Epithelial cell of proximal tubule (primary cell): ENCODE results near the gene CNTFR. TPM values are rescaled to one million over a fixed set of nuclear protein-coding genes. Genes with fewer than 3 reads are reported as not detected.

Source experiments
- DNase-seq: peaks from one replicate; pipeline ENCODE4 v3.0.0-alpha.2; 2011; ENCODE audit warnings: low read depth
- H3K4me3 ChIP-seq: 2 replicates; pipeline ENCODE4 v1.5.1; 2011; ENCODE audit warnings: low read depth, mild to moderate bottlenecking, low read length
- CTCF ChIP-seq: conservative IDR thresholded peaks from 2 replicates; pipeline ENCODE4 v1.5.1; 2012; ENCODE audit warnings: low read depth, mild to moderate bottlenecking, low read length
- total RNA-seq: library from RNA; depleted of rRNA; stranded (reverse); fragments of >200 nt; gene quantifications from 2 replicates; pipeline ENCODE4 v1.2.3, GENCODE V29; 2015

Gene CNTFR
- total RNA-seq, 1 donor from 2014 or later = not detected

- TF ChIP-seq CTCF = no peak
- no peak for DNase-seq
These were observed 3.4 kb downstream of the CNTFR start for GRCh38 chr9:34585946-34586669.

GRCh38 chr9:34584970-34585369 lies 4.6 kb downstream of the CNTFR start:
- TF ChIP-seq CTCF = no peak
- DNase-seq = no peak
- no peak overlapping the region for H3K4me3 ChIP-seq

More at GRCh38 chr9:34585946-34586669, 3.4 kb downstream of the CNTFR start:
- H3K4me3 ChIP-seq = no peak overlapping the region

- DNase-seq = no peak
- no peak overlapping the region for H3K4me3 ChIP-seq
- no peak for TF ChIP-seq CTCF
These were observed 6.7 kb downstream of the CNTFR start for GRCh38 chr9:34582787-34583186.

- no peak for DNase-seq
- TF ChIP-seq CTCF = no peak
- no peak overlapping the region for H3K4me3 ChIP-seq
These were observed 8.2 kb downstream of the CNTFR start for GRCh38 chr9:34581318-34581717.

- no peak for DNase-seq
These were observed 9.2 kb downstream of the CNTFR start for GRCh38 chr9:34580358-34580757.

GRCh38 chr9:34579808-34580163 lies 9.7 kb downstream of the CNTFR start:
- no peak for DNase-seq
- H3K4me3 ChIP-seq = no peak overlapping the region

More at GRCh38 chr9:34580358-34580757, 9.2 kb downstream of the CNTFR start:
- no peak overlapping the region for H3K4me3 ChIP-seq
- no peak for TF ChIP-seq CTCF

More at GRCh38 chr9:34579808-34580163, 9.7 kb downstream of the CNTFR start:
- no peak for TF ChIP-seq CTCF
